Epithelial cell of prostate (primary cell): ENCODE data around the gene CAB39L.
"Not testable (repeated sequence)": the region's sequence is repeated elsewhere in the genome, so short reads cannot be mapped to it uniquely, and the experiment has no call there.

Experiments
- DNase-seq: peaks from one replicate; pipeline ENCODE4 v3.0.0-alpha.2; 2011; ENCODE audit warnings: low read depth, low spot score
- H3K27ac ChIP-seq: fragments of 450-650 bp; 2 replicates; pipeline ENCODE4 v1.5.1; 2017; ENCODE audit warnings: mild to moderate bottlenecking

The CAB39L gene

GRCh38 chr13:49353908-49354307 lies 90.0 kb downstream of the CAB39L start:
- no peak for DNase-seq
- no peak overlapping the region for H3K27ac ChIP-seq

- H3K27ac ChIP-seq, result no peak overlapping the region
- no peak for DNase-seq
Measured at GRCh38 chr13:49351871-49352270, 92.0 kb downstream of the CAB39L start.

- H3K27ac ChIP-seq, result no peak overlapping the region
- DNase-seq, result no peak
Measured at GRCh38 chr13:49348751-49349150, 95.1 kb downstream of the CAB39L start.

- no peak overlapping the region for H3K27ac ChIP-seq
- DNase-seq, result no peak
Measured at GRCh38 chr13:49347650-49348385, 96.0 kb downstream of the CAB39L start.

DNA sequence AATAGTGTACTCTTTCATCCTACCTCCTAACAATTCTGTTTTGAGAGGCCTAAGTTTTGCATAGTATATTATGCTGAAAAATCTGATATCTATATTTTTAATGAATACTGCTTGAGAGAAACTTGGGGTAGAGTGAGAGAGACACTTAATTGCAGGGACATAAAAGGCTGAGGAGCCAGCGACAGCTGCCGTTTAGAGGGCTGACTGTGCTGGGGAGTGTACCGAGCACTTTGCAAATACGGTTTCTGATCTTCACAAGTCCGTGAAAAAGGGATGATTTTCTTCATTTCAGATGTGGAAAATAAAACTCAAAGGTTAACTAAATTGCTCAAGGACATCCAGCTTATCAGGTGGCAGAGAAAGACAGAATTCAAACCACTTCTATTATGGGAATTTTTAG lies 97.4 kb downstream of the CAB39L start:
- DNase-seq, result no peak
- H3K27ac ChIP-seq, result no peak overlapping the region

- DNase-seq, result no peak
- no peak overlapping the region for H3K27ac ChIP-seq
Measured at GRCh38 chr13:49343731-49344130, 100.1 kb downstream of the CAB39L start.

GRCh38 chr13:49343255-49343654 lies 100.6 kb downstream of the CAB39L start:
- no peak overlapping the region for H3K27ac ChIP-seq
- DNase-seq, result no peak

DNA sequence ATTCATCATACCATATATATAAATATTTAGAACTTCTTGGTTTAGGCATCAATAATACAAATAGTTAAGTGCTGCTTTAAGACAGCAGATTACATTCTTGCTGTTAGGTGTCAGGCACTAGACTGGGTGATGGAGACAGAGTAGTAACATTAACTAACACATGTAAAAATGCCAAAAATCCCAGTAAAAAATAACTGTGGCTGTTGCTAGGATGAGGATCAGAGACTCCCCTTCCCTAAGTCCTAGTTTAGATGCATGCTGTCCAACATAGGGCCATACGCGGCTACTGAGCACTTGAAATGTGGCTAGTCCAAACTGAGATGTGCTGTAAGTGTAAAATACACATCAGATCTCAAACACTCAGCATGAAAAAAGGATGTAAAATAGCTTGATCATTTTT lies 101.4 kb downstream of the CAB39L start:
- DNase-seq, result no peak
- no peak overlapping the region for H3K27ac ChIP-seq

DNA sequence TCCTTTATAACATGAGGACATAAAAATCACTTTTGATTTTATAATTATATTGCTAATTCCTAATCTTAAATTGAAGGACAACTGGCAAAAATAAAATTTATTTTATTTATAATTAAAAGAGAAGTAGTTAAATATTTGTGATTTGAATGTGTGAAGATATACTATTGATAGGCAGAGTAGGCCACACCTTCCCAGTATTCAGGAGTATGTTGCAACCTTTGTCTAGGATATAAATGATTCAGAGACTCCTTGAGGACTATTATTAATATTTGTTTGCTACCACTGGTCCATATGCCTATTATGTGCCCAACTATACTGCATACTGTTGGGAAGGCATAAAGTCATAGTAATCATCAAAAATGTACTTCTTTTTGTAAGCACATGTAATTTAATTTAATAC lies 101.9 kb downstream of the CAB39L start:
- no peak for DNase-seq
- H3K27ac ChIP-seq, result no peak overlapping the region

DNA sequence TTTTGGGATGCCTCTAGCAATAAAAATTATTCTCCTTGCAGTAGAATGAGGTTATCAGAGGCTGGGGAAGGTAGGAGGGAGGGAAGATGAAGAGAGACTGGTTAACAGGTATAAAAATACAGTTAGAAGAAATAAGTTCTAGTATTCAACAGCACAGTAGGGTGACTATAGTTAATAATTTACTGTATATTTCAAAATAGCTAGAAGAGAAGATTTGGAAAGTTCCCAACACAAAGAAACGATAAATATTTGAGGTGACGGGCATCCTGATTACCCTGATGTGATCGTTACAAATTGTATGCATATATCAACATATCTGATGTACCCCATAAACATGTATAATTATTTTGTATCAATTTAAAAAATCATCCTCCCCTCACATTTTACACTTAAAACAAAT lies 102.3 kb downstream of the CAB39L start:
- no peak for DNase-seq
- H3K27ac ChIP-seq, result no peak overlapping the region

DNA sequence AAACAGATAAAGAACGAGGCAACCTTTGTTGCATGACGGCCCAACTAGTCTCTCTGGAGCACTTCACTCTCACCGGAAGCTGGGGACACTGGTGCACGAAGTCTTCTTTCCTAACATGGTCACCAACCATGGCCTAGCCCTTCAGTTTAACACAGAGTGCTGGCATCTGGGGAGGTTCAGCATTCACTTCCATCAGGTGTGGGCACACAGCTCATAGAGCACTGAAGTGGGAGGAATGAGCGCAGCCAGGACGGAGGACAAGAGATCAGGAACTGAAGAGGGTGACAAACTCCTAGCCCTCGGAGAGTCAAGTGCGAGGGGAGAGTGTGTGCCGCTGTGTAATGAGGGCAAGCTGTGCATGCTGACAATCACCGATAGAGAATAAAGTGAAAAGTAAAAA lies 103.7 kb downstream of the CAB39L start:
- H3K27ac ChIP-seq, result no peak overlapping the region
- DNase-seq, result no peak

DNA sequence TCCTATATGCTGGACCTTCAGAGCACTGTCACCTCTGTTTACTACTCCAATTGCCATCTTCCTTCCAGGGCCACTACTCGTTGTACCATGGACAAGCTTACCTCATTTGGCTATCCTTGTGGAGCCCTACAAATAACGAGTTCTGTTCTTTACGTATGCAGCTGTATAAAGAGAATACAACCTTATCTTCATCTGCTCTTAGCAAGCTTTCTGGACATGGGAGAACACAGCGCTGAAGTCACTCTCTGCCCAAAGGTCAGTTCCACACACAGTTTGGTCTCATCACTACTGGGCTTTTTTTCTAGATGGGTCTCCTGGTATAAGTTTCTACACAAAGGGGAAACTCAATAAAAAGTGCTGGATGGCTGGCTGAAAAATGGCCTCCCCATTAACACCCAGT lies 107.2 kb downstream of the CAB39L start:
- H3K27ac ChIP-seq, result no peak overlapping the region
- no peak for DNase-seq

GRCh38 chr13:49330546-49330864 lies 113.4 kb downstream of the CAB39L start:
- no peak overlapping the region for H3K27ac ChIP-seq

GRCh38 chr13:49329831-49330545 lies 113.9 kb downstream of the CAB39L start:
- H3K27ac ChIP-seq, result no peak overlapping the region
- DNase-seq, result no peak

More at GRCh38 chr13:49330546-49330864, 113.4 kb downstream of the CAB39L start:
- DNase-seq, result no peak

- DNase-seq, H3K27ac ChIP-seq: not testable (repeated sequence)
Measured at GRCh38 chr13:49327145-49327544, 116.7 kb downstream of the CAB39L start.

DNA sequence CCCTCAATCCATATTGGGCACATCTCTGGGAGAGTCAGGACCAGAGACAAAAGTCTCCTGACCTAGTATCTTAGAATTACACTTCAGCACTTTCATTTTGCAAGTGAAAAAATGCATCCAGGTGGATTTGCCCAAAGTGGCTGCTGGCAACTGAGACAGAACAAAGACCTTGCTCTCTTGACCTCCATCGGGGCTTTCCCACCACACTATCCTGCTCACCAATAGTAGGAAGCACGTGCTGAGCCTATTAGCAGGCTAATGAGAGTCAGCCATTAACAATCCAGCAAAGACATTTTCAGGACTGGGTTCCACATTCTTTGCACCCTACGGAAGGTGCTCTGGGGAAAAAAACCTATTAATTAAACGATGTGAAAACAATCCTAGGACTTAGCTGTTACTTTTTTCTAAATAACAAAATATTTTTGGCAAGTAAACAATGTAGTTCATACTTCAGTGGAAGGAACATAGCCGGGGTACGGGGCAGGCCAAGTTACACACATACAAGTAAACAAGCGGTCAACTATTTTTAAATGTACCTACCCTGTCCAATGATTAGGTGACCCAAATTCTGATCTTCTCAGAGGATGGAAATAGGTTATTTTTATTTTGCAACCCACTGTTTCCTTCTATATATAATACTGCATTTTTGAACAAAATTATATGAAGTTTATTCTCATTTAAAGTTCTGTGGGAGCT lies 117.5 kb downstream of the CAB39L start:
- DNase-seq, result no peak
- no peak overlapping the region for H3K27ac ChIP-seq

DNA sequence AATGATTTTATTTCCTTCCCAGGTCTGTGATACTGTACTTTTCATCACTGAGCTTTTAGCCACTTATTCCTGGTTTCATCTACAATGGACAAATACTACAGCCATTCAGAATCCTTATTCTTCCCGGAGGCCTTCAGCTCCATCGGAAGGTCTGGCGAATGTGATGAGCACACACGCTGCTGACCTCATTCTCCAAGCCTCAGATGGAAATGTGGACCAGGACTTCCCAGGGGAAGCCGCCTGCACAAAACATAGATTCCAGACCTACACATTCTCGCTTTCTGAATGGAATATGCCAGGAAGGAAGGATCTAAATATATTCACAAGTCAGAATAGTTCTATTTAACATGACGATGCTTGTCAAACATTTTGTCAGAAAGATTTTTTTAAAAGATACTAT lies 120.5 kb downstream of the CAB39L start:
- no peak for DNase-seq

DNA sequence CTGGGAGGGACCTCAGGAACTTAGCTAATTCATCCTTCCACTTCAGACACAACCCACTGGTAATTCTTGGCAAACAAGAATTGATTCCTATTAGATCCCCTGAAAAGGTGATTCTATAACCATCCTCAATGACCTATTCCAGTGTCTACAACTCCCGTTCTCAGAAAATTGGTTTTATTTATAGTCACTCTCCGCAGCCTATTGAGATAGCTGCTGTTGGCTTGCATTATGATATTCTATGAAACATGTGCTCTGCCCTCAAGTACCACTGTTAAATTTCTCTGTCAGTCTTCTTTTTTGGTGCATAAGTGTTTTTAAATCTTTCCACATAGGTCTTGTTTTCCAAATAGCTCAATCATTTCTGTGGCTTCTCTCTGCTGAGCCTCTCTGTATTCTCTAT lies 121.2 kb downstream of the CAB39L start:
- H3K27ac ChIP-seq, result no peak overlapping the region

More for the DNA sequence above, 120.5 kb downstream of the CAB39L start:
- H3K27ac ChIP-seq, result no peak overlapping the region

GRCh38 chr13:49320975-49321374 lies 122.9 kb downstream of the CAB39L start:
- DNase-seq, result no peak
- H3K27ac ChIP-seq, result no peak overlapping the region

More for the DNA sequence above, 121.2 kb downstream of the CAB39L start:
- no peak for DNase-seq

DNA sequence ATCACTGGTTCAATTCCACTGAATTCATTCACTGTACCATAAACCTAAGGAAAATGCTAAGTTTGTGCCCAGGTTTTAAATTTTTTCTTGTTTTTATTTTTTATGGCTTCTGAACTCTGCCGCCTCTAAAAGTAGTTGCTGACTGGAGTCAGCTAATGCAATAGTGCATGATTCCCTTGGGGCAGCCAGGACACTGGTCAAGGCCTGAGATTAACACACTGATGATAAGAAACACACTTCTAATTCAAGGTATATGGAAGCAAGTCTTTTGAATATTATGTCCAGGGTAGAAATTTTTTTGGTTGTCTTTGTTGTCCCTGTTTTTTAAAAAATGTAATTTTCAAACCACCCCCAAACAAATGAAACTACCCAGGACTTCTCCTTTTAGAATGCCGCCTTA lies 123.9 kb downstream of the CAB39L start:
- no peak overlapping the region for H3K27ac ChIP-seq
- no peak for DNase-seq

DNA sequence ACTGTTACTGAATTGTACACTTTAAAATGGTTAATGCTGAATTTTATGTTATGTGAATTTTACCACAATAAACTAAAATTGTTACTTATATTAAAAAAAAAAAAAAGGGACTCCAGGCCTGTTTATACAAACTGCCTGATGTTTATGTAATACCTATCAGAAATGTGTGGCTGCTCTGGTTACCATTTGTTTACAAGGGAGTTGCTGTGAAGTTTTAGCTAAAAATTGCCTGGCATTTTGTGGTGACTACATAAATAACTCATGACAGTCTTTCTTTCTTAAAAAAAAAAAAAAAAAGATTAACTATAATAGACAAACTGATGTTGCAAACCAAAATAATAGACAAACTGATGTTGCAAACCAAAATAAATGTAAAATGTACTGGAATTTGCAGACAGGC lies 124.3 kb downstream of the CAB39L start:
- no peak for DNase-seq

More for the DNA sequence above, 124.3 kb downstream of the CAB39L start:
- H3K27ac ChIP-seq, result no peak overlapping the region
